GM18520 (cell line): Measurements from ENCODE around the gene NUDT8.
"Not testable (repeated sequence)": the region's sequence is repeated elsewhere in the genome, so short reads cannot be mapped to it uniquely, and the experiment has no call there.

Experiments
- ATAC-seq: cut with Tn5 transposase; IDR thresholded peaks from one replicate; pipeline ENCODE4 v1.9.1; 2021; ENCODE audit not compliant: unreplicated experiment

Gene NUDT8

DNA sequence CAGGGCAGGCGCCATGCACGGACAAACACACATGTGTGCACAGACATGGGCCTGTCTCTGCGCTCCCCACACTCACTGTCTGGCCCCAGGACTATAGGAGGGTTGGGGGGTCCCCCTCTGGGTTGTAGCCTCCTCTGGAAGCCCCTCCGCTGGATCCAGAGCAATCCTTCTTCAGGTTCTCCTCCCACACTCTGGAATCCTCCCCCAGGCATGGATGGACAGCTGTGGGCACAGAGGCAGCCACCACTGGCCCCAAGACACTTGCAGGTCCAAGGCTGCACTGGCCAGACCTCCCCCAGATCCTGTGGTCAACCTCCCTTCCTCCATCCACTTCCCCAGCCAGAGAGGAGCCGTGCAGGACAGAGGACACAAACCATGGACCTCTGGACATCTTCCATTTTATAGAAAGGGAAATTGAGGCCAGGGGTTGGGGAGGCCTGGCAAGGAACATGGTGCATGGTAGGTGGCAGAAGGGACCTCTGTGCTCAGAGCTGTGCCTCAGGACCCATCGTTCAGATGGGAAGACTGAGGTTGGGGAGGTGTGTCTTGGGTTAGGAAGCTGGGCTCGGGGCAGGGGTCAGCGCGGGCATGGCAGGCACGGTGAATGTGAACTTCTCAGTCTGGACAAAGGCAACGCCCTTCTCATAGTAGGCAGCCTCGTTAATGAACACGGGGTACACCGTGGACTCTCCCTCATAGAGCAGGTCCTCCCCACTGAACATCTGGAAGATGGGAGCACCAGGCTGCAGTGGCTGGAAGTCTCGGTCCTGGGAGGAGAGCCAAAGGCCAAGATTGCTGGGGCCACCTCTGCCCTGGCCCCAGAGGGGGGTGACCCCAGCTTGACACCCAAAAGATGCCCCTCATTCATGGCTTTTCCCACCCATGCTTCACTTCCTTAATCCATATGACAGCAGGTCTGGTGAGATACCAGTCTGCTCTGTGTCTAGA lies 12.7 kb upstream of the NUDT8 start:
- ATAC-seq: no peak

DNA sequence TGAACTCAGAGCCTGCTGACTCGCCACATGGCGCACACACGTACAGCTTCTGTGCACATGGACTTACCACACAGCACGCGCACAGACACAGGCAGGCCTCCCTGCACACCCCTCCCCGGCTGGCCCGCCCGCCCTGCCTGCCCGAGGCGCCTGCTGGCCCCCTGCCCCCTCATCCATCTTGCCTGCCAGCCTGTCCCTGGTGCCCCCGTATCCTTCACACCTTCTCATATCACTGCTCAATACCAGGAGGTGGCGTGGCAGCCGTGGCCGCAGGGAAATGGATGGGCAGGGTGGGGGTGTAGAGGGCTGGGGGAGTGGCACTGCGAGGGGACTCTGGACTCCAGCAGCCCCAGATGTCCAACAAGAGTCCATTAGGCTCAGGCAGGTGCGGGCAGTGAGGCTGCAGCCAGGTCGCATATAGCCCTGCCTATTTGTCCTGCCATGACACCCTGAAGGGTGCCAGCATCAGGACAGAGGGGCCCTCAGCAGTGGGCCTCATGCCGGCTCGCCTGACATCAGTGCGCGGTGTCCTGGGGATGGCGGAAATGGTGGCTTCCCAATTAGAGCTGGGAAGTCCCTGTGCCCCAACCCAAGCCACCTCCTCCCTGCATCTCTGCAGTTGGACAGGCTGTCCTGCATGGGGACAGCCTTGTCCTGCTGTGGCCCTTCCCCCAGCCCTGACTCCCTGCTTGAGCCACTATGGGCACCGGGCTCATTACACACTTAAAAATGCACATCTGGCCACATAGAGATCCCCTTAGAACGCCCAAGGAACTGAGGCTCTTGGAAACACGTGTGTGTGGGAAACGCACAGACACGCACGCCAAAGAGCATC lies 11.8 kb upstream of the NUDT8 start:
- no peak for ATAC-seq

DNA sequence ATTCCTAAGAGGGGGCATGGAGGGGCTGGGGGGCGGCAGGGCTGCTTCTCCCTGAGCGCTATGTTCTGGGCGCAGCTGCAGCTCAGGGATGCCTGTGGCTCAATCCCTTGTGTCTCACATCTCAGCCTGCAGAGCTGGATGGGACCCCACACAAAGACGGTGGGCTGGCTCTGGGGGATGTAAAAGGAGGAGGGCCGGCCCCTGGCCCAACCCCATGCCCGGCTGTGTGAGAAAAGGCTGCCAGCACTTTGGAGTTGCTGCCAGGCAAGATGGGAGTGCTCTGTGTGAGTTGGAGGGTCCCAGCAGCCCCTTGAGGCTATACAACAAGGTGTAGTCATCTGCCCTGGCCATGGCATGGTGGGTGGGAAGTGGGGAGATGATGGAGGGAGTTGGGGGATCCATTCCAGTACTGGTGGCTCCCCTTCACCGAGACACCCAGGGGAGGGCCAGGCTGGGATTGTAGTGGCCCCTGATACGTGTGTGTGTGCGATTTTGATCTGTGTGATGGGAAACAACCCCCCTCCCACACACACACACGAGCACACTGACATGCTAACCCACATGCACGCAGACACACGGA lies 11.1 kb upstream of the NUDT8 start:
- no peak for ATAC-seq

DNA sequence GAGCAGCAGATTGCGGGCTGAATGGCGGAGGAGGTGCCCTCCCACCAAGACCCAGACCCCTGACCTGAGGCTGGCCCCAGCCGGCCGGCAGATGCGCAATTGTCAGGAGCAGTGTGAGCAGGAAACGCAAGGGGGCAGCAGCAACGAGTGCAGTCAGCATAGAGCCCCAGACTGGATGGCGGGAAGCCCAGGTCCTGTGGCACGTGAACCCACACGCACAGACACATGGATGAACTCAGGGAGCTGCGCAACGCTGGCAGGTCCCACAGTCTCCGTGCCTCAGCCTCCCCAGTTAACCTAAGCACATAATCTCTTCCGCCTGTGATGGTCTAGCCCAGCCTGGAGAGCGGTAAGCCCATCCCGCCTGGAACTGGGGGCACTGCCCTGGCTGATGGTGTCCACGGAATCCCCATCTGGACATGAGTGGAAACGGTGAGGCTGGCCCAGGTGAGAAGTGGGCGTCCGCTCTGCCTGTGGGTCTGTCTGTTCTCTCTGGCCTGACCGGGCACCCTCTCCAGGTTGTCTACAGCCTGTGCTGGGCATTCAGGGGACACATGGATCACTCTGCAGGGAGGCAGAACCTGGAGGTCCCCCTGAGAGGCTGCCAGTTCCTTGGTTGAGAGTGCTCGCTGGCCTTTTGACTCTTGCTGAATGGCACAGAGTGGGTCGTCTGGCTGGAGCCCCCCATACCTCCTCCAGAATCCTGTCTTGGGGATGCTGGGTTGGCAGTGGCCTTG lies 10.5 kb upstream of the NUDT8 start:
- no peak for ATAC-seq

DNA sequence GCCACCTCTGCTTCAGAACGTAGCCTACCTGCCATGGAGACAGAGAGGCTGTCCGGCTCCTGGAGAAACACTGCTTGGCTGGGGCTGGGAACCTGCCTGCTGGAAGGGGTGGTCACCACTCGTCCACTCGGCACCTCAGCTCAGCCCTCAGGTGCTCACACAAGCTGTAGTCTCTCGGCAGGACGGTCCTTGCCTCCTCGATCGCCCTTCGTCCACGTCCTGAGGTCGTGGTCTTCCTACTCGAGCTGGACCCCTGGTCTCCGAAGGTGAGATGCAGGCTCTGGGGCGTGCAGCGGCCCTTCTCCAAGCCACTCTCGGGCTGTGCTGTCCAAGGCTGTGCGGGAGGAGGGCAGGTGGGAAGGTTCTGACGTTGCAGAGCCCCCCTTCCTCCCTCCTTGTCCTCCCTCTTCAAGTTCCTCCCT lies 9.7 kb upstream of the NUDT8 start, which contains the start of gene TBX10:
TBX10 (minus strand) TSS at position 326 of the 422 bp plus-strand sequence; CDS start at position 35, 291 bp downstream.
- no peak for ATAC-seq

DNA sequence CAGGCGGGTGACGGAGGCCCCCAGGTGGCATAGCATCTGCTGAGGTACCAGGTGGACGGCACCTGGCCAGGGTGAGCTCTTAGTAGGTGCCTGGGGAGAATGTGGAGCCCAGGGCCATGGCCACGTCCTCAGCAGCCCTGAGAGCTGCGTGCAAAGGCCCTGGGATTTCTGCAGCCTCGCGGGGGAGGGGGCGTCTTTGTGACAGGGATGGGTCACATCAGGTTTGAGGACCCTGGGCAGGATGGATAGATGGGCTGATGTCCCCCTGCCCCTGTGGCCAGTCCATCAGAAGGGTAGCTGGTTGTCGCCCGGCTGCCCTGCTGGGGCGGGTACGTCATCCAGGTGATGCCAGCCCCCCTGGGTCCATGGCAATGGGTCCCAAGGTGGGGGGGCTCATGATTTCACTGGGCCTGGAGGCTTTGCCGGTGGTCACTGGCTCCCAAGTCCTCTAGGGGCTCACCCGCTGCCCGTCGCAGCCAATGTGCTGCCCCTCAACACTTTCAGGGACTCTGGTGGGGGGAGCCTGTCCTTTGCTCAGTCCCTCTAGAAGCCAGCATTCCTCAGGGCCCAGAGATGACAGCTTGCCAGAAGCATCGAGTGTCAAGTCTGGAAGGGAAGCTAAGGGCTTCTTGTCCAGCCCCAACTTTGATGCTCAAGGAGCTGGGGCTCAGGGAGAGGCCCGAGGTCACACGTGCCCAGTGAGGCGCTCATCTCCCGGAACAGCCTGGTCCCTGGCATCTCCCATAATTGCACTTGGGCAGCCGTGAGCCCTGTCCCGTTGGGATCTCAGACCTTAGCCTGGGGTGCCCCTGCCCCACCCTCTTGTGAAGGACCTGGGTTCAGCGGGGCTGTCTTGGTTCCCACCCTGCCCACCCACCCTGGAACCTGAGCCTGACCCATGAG lies 9.0 kb upstream of the NUDT8 start:
- ATAC-seq: no peak

DNA sequence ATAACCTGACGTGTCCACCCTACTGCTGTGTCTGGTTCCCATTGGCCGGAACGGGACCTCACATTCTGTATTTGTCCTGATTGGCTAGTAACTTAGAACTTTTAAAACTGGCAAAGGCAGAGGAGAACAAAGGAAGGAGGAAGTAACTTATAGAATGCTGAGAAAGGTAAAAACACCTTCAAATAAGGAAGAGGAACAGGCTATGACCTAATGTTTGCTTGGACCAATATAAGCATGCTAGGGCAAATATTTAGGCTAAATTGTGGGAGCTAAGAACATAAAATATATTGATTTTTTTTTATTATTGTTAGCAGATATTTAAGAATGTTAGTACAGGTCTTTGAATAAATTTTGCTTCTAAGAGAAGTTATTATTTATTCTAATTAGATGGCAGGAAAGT lies 7.7 kb upstream of the NUDT8 start:
- not testable (repeated sequence) for ATAC-seq

DNA sequence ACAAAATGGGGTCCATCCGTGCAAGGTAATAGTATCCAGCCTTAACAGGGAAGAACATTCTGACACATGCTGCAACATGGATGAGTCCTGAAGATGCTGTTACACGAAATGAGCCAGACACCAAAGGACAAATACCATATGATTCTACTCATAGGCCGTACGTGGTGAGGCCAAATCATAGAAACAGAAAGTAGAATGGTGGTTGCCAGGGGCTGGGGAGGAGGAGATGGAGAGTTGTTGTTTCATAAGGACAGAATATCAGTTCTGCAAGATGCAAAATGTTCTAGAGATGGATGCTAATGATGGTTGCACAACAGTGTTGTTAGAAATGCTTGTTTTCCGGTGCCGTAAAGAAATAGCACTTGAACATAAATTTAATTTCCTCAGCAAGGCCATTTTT lies 7.2 kb upstream of the NUDT8 start:
- no peak for ATAC-seq

DNA sequence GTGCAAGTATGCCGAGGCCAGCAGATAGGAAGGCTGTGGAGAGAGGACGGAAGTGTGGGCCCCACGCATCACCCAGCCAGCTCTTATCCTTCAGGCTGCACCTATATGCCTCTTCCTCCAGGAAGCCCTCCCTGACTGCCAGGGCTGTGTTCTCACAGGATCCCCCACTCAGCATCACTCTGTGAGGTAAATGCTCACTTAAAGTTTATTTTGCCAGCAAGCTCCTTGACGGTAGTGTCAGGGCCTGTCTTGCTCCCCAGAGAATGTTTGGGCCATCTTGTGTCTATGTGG lies 5.4 kb upstream of the NUDT8 start:
- no peak for ATAC-seq

DNA sequence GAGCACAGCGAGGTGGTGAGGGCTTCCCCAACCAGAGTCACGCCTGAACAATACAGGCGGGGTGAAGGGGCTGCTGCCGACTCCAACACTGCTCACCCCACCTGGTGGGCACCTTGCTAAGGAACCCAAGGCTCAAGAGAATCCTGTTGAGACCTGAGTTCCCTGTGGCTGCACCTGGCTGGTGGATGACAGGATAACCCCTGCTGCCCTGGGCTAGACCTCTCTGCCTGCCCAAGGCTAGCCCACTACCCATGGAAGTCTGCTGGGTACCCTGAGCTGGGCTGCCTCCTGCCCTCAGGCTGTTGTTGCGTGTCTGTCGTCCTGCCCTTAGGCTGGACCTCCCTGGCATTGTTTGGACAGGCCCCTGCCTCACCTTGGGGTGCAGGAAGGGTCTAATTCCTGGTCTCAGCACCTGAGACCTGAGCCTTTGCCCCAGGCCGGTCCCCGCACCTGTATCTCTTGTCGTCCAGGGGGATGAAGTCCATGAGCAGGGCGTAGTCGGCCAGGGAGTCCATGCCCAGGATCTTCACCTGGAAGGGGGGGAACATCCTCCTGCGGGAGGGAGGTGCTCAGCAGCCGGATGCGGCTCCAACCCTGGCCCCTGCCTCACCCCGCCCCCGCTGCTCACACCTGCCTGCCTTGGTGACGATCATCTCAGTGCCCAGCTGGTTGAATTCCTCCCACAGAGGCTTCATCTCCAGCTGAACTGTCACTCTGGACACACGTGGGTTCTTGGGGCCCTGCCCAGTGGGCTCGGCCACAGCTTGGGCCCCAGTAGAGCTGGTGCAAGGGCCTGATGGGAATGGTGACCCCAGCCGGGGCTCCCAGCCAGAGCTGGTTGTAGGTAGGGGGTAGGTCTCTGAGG lies 4.9 kb upstream of the NUDT8 start:
- no peak for ATAC-seq

DNA sequence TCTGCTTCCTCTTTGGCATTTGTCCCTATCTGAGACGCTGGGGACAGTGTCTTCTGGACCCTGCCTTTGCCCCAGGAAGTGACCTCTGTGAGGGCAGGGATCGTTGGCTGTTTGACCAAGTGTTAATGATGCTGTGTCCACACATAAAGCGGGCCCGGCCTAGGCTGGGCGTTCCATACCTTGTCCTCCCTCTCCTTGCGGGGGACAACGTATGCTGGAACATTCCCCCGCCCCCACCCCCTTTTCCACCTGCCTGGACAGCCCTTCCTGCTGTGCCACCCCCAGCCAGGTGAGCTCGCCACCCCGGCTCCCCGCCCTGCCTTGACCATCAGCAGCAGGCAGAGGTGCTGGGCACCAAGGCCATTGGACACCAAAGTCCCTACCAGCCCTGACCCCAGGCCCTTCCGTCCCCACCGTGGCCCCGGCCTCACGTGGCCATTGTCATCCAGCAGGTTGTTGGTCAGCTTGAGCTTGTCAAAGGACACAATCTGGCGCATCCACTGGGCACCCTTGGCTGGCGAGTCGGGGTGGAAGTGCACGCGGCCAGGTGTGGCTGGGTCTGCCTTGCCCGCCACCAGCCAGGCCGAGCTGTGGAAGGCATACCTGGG lies 4.1 kb upstream of the NUDT8 start:
- no peak for ATAC-seq

DNA sequence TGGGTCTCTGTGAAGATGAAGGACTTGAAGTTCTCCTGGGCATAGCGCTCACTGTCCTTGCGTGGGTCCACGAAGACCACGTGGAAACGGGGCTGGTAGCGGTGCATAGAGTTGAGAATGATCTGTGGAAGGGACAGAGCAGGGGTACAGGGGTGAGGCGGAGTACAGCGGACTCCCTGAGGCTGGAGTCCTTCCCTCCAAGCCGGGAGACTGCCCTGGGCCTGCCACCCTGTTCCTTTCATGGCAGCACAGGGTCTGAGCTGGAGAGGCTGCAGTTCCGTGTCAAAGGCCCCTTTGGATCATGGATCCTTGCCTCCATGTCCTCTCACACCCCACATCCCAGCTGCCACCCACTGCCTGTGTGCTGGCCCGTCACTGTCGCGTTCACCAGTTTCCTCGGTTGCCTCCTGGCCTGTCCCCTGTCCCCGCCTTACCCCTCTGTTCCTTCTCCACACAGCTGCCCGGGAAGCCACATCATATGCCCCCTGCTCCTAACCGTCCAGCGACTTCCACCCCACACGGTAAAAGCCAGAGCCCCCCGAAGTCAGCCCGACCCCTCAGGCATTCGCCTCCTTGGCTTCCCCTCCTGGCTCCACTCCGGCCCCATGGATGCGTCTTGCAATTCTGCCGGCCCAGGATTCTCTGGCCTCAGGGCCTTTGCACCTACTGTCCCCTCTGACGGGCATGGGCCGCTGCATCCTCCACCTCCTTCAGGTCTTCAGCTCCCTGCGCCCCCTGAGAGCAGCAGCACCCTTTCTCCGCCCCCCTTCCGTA lies 3.4 kb upstream of the NUDT8 start:
- no peak for ATAC-seq

DNA sequence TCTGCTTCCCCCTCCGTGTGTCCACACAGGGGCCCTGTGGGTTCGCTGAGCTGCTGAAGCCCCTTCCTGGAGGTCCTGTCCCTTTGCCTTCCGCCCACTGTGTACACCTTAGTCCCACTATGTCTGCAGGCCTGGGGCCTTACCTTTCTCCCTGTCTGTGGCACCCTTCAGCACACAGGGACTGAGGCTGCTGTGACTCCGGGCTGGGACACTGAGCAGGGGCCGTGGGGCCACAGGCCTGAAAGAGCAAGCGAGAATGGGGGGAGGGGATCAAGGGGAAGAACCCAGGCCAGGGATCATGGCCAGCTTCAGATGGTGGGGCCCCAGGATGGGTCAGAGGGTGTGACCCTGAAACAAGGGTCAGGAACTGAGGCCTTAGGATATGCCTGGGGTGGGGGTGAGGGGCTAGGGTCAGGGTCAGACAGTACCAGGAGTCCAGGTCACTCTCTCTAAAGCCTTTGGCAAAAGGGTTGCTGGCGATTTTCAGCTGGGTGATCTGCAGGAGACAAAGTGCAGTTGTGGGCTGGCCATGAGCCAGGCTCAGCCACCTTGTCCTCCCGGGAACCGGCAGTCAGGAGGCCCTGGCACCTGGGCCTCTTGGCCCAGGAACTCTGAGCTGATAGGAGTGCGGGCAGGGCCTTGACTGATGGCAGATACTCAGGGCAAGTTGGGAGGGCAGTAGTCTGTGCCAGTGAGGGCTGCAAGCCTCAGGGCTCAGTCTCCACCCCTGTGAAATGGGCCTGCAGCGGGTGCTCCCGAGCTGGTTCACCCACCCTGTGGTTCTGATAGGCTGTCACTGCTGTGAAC lies 2.6 kb upstream of the NUDT8 start:
- no peak for ATAC-seq

DNA sequence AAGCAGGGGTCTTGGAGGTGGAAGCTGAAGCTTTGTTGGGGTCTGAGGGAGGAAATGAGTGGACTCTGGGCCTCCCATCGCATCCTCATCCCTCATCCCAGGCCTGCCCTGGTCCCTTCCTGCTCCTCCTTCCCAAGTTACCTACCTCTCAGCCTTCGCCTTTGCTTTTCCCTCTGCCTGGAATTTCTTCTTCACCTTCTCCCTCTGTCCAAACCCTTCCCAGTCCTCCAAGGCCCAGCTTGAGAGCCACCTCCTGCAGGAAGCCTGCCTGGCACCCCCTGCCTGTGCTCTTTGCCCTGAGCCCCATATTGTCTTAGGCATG lies 2.1 kb upstream of the NUDT8 start:
- ATAC-seq: no peak

DNA sequence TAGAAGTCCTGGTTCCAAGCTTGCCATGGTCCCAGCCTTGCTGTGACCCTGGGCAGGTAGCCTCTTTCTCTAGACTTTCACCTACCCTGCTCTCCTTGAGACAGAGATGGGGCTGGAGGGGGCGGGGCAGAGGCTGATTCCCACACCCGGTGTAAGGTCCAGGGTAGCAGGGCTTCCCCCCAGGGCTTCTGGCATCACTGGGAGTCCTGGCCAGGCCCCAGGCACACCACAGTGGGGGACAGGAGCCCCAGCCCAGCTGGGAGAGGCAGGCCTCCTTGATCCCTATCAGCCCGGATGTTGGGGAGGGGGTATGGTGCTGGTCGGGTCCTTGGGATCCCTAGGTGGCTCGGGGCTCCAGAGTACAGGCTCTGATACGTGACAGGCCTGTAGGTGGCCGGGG lies 1.7 kb upstream of the NUDT8 start:
- no peak for ATAC-seq

DNA sequence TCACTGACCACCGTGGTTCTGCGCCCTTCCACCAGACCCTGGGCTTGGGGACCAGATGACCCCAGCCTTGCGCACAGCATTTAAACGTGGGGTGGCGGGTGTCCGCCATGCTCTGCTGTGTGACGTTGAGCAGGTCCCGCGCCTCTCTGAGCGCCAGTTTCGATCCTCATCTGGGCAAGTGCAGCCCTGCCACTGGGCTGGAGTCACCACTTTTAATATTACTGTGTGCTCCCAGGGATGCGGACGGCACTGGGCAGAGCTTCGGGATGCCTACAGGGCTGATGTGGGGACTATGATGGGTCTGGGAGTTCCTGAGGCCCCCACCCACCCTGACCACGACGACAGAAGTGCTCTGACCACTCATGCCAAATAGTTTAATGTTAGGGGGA lies 1.2 kb upstream of the NUDT8 start:
- ATAC-seq: no peak

DNA sequence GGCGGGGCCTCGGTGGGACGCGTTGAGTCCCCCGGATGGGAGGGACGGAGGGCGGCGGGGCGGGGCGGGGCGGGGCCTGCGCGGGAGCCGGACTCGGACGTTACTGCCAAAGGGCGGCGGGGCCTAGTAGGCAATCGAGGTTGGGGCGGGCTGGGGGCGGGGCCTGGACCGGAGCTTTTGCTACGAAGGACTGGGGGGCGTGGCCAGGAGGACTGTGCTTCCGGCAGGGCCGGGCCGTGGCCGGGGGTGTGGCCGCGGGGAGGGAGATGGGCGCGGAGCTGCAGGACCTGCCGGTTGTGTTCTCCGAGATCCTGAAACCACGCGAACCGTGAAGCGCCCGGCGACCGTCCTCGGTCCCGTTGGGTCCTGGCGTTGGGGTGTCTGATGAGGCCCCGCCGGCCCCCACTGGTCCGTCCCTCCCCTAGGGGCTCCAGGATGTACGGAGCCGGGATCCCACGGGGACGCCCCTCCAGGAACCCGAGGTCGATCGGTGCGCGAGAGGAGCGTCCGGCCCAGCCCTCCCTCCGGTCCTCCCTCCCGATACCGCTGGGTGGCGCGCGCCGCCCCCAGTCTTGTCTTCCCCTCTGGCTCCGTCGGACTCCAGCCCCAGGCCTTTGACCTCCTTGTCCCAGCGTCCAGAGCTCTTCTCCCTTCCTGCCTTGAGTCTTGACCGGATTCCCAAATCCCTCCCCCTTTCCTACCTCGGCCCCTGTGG lies 648 bp upstream of the NUDT8 start:
- peak; percentile 47 for ATAC-seq
